T-helper 9 cell (primary cell): Measurements from ENCODE around the gene TMCO4.

ENCODE experiments used
- DNase-seq: peaks from one replicate; pipeline ENCODE4 v3.0.0-alpha.2; 2020

The TMCO4 gene

DNA sequence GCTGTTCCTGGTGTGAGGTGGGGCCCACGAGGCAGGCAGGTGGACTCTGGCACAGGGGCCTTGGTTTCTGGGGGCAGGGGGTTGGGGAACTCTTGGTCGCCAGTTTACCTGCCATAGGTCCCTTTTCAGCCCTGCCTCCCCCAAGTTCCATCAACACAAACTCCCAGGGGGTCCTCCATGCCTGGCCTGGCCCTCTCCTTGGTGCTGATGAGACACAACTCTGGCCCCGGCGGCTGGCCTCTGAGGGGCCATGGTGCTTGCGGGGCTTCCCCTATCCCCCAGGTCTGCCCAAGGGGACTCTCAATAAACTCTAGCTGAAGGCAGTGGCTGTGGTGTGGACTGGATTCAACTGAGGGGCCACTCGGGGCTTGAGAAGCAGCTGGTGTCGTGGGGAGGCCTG lies 119.1 kb downstream of the TMCO4 start:
- DNase-seq, result no peak

DNA sequence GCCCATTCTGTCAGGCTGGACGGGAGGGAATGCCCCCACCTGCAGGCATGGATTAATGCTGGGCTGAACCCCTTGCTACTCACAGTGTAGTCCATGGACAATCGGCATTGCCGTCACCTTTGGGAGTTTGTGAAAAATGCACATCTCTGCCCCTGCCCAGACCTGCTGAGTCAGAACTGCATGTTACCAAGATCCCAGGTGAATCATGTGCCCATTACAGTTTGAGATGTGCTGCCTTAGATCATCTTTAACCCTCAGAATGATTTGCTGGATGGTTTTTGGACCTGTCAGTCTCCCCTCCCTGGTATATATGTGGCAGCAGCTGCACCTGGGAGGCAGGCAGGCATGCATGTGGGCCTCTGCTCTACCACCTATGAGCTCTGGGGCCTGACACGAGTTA lies 120.0 kb downstream of the TMCO4 start:
- no peak for DNase-seq

- no peak for DNase-seq
Observed at GRCh38 chr1:19678931-19679453, 120.7 kb downstream of the TMCO4 start.

- DNase-seq, result no peak
Observed at GRCh38 chr1:19678493-19678892, 121.2 kb downstream of the TMCO4 start.

DNA sequence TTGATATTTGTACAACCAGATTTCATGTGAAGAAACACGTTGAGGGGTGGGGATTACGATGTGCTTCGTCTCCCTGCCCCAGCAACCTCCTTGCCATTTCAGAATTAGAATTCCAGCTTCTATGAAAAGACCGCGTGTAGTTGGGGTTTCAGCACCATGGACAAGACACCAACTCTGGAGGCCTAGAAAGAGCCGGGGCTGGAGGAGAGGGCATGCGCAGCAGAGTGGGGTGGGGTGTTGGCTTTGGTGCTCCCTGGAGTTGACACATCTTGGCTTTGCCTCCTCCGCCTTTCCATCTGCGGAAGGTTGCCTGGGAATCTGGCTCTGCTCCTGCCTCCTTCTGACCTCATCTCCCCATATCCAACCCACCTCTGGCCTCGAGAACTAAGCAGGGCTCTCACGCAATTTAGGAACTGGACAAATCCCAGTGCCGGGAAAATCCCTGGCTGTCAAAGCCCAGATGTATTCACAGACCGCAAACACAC lies 123.2 kb downstream of the TMCO4 start:
- DNase-seq, result no peak

GRCh38 chr1:19675797-19676196 lies 123.9 kb downstream of the TMCO4 start:
- DNase-seq, result no peak

DNA sequence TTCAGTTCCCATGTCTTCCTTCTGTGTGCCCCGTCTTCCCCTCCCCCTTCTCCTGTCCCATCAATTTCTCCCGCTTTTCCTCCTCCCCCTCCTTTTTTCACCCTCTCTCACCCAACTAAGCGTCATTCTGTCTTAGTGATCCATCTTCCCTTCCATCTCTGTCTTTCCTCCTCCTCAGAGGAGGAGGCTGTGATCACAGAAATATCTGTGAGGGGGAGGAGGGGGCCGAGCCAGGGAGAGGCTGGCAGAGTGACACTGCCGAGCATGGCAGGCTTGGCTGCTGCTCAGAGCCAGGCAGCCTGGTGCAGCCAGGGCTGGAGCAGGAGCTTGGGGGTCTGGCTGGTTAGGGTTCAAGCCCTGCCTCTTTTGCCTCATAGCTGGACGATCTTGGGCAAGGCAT lies 127.5 kb downstream of the TMCO4 start:
- DNase-seq, result no peak

- DNase-seq, result no peak
Observed at GRCh38 chr1:19670787-19671186, 128.9 kb downstream of the TMCO4 start.

DNA sequence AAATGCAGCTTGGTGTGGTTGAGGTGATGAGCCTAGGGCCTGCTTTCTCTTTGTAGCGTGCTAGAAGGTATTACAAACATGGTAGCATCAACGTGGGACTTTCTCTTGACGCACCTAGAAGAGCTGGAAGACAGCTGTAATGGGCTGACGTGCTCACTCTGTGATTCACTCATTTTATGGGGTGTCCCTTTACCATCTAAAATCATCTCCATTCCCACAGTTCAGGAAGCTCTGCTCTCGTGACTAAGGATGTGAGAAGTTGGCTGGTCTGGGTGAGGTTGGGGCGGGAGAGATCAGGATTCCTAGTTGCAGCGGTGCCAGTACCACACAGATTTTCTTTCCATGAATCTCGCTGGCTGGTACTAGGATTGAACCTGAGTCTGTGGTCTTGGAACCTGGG lies 130.8 kb downstream of the TMCO4 start:
- DNase-seq, result no peak

- no peak for DNase-seq
Observed at GRCh38 chr1:19665496-19666465, 133.9 kb downstream of the TMCO4 start.

DNA sequence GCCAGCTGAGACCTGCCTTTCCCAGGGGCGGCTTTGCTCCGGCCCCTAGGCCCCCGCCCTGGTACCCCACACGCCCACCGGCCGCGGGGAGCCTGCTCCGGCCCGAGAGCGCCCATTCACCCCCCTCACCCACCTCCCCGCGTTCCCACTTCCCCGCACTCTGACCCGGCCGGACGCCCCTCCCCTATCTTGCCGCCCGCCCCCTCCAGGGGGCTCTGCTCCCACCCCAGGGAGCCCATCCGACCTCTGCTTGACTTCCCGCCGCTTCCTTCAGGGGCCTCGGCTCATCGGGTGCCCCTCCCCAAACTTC lies 134.6 kb downstream of the TMCO4 start:
- DNase-seq, result no peak

GRCh38 chr1:19664453-19665185 lies 135.1 kb downstream of the TMCO4 start, which contains the start of gene HTR6:
Gene HTR6 (plus strand): TSS chr1:19664875. CDS start chr1:19665754, 879 bp downstream.
- DNase-seq, result peak; percentile 30

DNA sequence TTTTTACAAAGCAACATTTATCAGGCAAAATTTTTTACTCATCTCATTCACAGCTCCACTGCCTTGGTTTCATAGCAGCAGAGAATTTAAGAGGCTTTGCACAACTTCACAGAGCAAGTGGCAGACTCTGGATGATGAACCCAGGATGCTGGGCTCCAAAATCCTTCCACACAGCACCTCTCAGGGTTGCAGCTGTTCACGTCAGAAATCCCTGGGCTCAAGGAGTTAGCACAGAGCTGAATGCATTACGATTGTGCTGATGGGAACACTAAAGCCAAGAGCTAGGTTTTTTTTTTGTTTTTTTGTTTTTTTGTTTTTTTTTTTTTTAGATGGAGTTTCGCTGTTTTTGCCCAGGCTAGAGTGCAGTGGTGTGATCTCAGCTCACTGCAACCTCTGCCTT lies 137.4 kb downstream of the TMCO4 start:
- DNase-seq, result no peak

GRCh38 chr1:19661721-19662228 lies 137.9 kb downstream of the TMCO4 start:
- peak; percentile 49 for DNase-seq

DNA sequence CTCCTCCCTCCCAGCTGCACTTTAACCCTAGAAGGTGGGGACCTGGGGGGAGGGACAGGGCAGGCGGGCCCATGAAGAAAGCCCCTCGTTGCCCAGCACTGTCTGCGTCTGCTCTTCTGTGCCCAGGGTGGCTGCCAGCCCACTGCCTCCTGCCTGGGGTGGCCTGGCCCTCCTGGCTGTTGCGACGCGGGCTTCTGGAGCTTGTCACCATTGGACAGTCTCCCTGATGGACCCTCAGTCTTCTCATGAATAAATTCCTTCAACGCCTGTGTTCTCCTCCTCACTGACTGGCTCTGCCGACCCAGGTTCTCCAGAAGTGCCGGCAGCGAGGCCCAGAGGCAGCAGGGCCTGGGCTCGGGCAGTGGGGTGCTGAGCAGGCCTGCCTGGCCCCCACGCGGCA lies 141.5 kb downstream of the TMCO4 start:
- DNase-seq, result no peak

GRCh38 chr1:19657511-19657910 lies 142.2 kb downstream of the TMCO4 start:
- DNase-seq, result no peak

GRCh38 chr1:19656780-19657466 lies 142.8 kb downstream of the TMCO4 start:
- no peak for DNase-seq

GRCh38 chr1:19656134-19656779 lies 143.5 kb downstream of the TMCO4 start:
- no peak for DNase-seq

GRCh38 chr1:19655718-19656080 lies 144.0 kb downstream of the TMCO4 start:
- no peak for DNase-seq

DNA sequence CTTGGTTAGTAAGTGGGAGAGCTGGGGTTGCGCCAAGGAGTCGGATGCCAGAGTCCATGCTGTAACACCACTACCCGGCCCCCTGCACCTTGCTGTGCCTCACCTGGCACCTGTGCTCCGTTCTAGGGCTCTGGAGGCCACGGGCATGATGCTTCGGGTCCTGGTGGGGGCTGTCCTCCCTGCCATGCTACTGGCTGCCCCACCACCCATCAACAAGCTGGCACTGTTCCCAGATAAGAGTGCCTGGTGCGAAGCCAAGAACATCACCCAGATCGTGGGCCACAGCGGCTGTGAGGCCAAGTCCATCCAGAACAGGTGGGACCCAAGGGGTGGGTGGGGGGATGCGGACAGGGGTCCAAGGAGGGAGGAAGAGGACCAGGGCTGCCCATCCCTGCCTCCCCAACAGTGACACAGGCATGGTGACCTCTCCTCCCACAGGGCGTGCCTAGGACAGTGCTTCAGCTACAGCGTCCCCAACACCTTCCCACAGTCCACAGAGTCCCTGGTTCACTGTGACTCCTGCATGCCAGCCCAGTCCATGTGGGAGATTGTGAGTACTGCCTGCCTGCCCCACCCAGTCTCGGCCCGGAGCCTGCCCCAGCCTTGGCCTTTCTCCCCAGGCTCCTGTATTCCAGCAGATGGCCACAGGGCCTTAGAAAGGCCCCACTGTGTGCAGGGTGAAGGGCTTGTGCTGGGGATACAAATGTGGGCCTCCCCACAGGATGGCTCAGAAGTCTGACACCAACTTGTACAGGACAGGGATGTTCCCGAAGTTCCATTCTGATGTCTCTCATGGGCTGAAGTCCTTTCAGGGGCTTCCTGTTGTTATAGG lies 144.6 kb downstream of the TMCO4 start:
- DNase-seq, result no peak

DNA sequence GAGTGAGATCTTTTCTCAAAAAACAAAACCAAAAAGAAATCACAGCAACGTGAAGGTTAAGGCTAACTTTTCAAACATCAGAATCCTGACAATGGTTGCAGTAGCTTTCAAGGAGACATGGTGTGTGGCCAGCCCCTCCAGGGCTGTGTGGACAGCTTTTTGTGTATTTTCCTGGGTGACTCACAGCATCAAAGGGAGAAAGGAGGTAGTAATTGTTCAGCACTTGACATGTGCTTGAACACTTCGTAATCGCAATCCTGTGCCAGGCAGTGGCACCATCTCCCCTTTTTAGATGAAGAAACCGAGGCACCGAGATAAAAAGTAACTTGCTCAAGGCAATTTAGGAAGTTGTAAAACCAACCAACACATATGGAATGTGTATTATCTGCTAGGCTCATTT lies 145.3 kb downstream of the TMCO4 start:
- no peak for DNase-seq
